IMR-90 (cell line): ENCODE measurements around the gene DGAT2. TPM values are rescaled to one million over a fixed set of nuclear protein-coding genes. Genes with fewer than 3 reads are reported as not detected.

Experiments used
- ATAC-seq: fragments of 200-7000 bp; cut with Tn5 transposase; 2 replicates; pipeline ENCODE4 v1.9.1; 2020; ENCODE audit warnings: low read depth, mild to moderate bottlenecking, moderate library complexity
- BruUV-seq: library from RNA; stranded (reverse); fragments of 400-500 nt; replicated peaks from 2 replicates; lab custom pipeline; 2021; lab: Mats Ljungman, UMichigan
- CTCF ChIA-PET: fragments of 300-600 bp; formaldehyde crosslinking; extraction: SDS; loops from one replicate; lab custom pipeline; 2021; ENCODE audit warnings: antibody characterized with exemption; lab: Yijun Ruan, JAX
- POLR2A ChIA-PET: fragments of 300-600 bp; sonication (Branson Sonifier 250); formaldehyde crosslinking; loops from one replicate; lab custom pipeline; 2022; ENCODE audit warnings: antibody characterized with exemption; ENCODE audit not compliant: unreplicated experiment; lab: Charles Lee
- DNase-seq: peaks from one replicate; pipeline ENCODE4 v3.0.0; 2013
- H2AFZ ChIP-seq: replicated peaks from 2 replicates; pipeline ENCODE3; 2013; ENCODE audit warnings: low read length, mild to moderate bottlenecking; ENCODE audit not compliant: poor library complexity
- H2AK5ac ChIP-seq: 2 replicates; pipeline ENCODE4 v1.6.1; 2013; ENCODE audit warnings: low read depth, low read length, inconsistent platforms
- H2AK9ac ChIP-seq: replicated peaks from 2 replicates; pipeline ENCODE3; 2013; ENCODE audit warnings: mild to moderate bottlenecking, low read depth, low read length, moderate library complexity; ENCODE audit not compliant: poor library complexity
- H2BK120ac ChIP-seq: 2 replicates; pipeline ENCODE4 v1.6.1; 2013; ENCODE audit warnings: low read depth, low read length, inconsistent platforms
- H2BK15ac ChIP-seq: 3 replicates; pipeline ENCODE4 v1.6.1; 2013; ENCODE audit warnings: low read depth, low read length, inconsistent platforms
- H2BK20ac ChIP-seq: 2 replicates; pipeline ENCODE4 v1.6.1; 2013; ENCODE audit warnings: low read depth, mild to moderate bottlenecking, inconsistent platforms, low read length, moderate library complexity
- H2BK5ac ChIP-seq: 2 replicates; pipeline ENCODE4 v1.6.1; 2013; ENCODE audit warnings: mild to moderate bottlenecking, low read depth, low read length, inconsistent platforms; ENCODE audit not compliant: poor library complexity, severe bottlenecking
- H3K14ac ChIP-seq: replicated peaks from 2 replicates; pipeline ENCODE4 v1.6.1; 2013; ENCODE audit warnings: low read depth, low read length, inconsistent platforms
- H3K18ac ChIP-seq: 2 replicates; pipeline ENCODE4 v1.6.1; 2013; ENCODE audit warnings: low read depth, low read length, control low read depth
- H3K23ac ChIP-seq: 2 replicates; pipeline ENCODE4 v1.6.1; 2013; ENCODE audit warnings: low read depth, low read length, inconsistent platforms
- H3K27ac ChIP-seq: 2 replicates; pipeline ENCODE4 v1.5.1; 2013; ENCODE audit warnings: mild to moderate bottlenecking, control low read depth, low read length; ENCODE audit not compliant: insufficient read depth
- H3K27me3 ChIP-seq: 2 replicates; pipeline ENCODE4 v1.6.1; 2013; ENCODE audit warnings: low read length; ENCODE audit not compliant: control insufficient read depth, insufficient read depth
- H3K36me3 ChIP-seq: 2 replicates; pipeline ENCODE4 v1.6.1; 2013; ENCODE audit warnings: low read length, mixed read lengths; ENCODE audit not compliant: control insufficient read depth, insufficient read depth
- H3K4ac ChIP-seq: 2 replicates; pipeline ENCODE4 v1.6.1; 2013; ENCODE audit warnings: low read depth, low read length, inconsistent platforms
- H3K4me1 ChIP-seq: 2 replicates; pipeline ENCODE4 v1.6.1; 2013; ENCODE audit warnings: low read length, mixed read lengths; ENCODE audit not compliant: control insufficient read depth, insufficient read depth
- H3K4me2 ChIP-seq: 2 replicates; pipeline ENCODE4 v1.6.1; 2013; ENCODE audit warnings: low read depth, mild to moderate bottlenecking, control low read depth, low read length, moderate library complexity
- H3K4me3 ChIP-seq: 2 replicates; pipeline ENCODE4 v1.5.1; 2013; ENCODE audit warnings: low read depth, mild to moderate bottlenecking, control low read depth, low read length, moderate library complexity; ENCODE audit not compliant: insufficient read depth
- H3K56ac ChIP-seq: 2 replicates; pipeline ENCODE4 v1.6.1; 2013; ENCODE audit warnings: low read length, inconsistent platforms; ENCODE audit not compliant: insufficient read depth; ENCODE audit errors: extremely low read depth
- H3K79me1 ChIP-seq, 2 experiments: 2 replicates each; pipeline ENCODE4 v1.6.1; 2013; ENCODE audit warnings: low read length in 2 of 2, inconsistent platforms in 1 of 2, low read depth in 1 of 2
- H3K9ac ChIP-seq: 2 replicates; pipeline ENCODE4 v1.6.1; 2013; ENCODE audit warnings: low read depth, low read length, control low read depth
- H3K9me1 ChIP-seq: 2 replicates; pipeline ENCODE4 v1.6.1; 2013; ENCODE audit warnings: low read length, inconsistent platforms; ENCODE audit not compliant: insufficient read depth
- H3K9me3 ChIP-seq: 2 replicates; pipeline ENCODE4 v1.6.1; 2013; ENCODE audit warnings: low read length; ENCODE audit not compliant: control insufficient read depth, insufficient read depth
- H4K20me1 ChIP-seq: 2 replicates; pipeline ENCODE4 v1.6.1; 2013; ENCODE audit warnings: low read length, inconsistent platforms; ENCODE audit not compliant: insufficient read depth
- H4K5ac ChIP-seq: 2 replicates; pipeline ENCODE4 v1.6.1; 2013; ENCODE audit warnings: mild to moderate bottlenecking, low read depth, low read length, control low read depth
- H4K8ac ChIP-seq, 2 experiments: 2 replicates each; pipeline ENCODE4 v1.6.1; 2013; ENCODE audit warnings: low read depth in 2 of 2, low read length in 2 of 2, control low read depth in 1 of 2, inconsistent platforms in 1 of 2
- H4K91ac ChIP-seq: 2 replicates; pipeline ENCODE4 v1.6.1; 2013; ENCODE audit warnings: low read depth, low read length, inconsistent platforms; ENCODE audit not compliant: insufficient read depth
- CEBPB ChIP-seq: IDR thresholded peaks from 2 replicates; pipeline ENCODE4 v1.6.1; 2012; ENCODE audit warnings: low read depth, low read length, improper control_type of control experiment
- FOS ChIP-seq: fragments of 150-350 bp; IDR thresholded peaks from 2 replicates; pipeline ENCODE4 v1.6.1; 2016; ENCODE audit warnings: low read depth, low read length
- WGBS, 2 experiments: methylation state at CpG; one replicate each; pipeline versions ENCODE4 v1.1.5 to v1.1.7; 2013; ENCODE audit warnings: missing lambda C conversion rate in 2 of 2; ENCODE audit not compliant: insufficient read length in 1 of 2; ENCODE audit errors: extremely low coverage in 2 of 2; 5-methylcytosine and 5-hydroxymethylcytosine counted together
- dilution Hi-C: fragments of 300-500 bp; cut with HindIII; formaldehyde crosslinking; loops from one replicate; pipeline ENCODE4 v1.14.3; 2018; ENCODE audit warnings: low sequenced_read_pairs; ENCODE audit not compliant: unreplicated experiment
- in situ Hi-C: fragments of 300-500 bp; cut with MboI; formaldehyde crosslinking; loops from 3 replicates; pipeline ENCODE4 v1.14.3; 2019; ENCODE audit warnings: low sequenced_read_pairs, inconsistent platforms, mixed read lengths
- intact Hi-C: fragments of 100-400 bp; cut with micrococcal nuclease; formaldehyde crosslinking; loops from 2 replicates; pipeline ENCODE4 v1.10.0; 2022
- polyA plus RNA-seq, 3 experiments: library from polyadenylated mRNA; depleted of rRNA; stranded (reverse); fragments of >200 nt; gene quantifications; 2 replicates each; pipeline ENCODE4 v1.2.3, GENCODE V29; 2012; ENCODE audit warnings: low replicate concordance in 1 of 3
- total RNA-seq: library from RNA; depleted of rRNA; stranded (reverse); fragments of >200 nt; gene quantifications from 2 replicates; pipeline ENCODE4 v1.2.3, GENCODE V29; 2012

The DGAT2 gene
- total and polyA plus RNA-seq, 2 of the 4 experiments (the other 2 are of a cell fraction), result 2.3 to 2.4 TPM

DNA sequence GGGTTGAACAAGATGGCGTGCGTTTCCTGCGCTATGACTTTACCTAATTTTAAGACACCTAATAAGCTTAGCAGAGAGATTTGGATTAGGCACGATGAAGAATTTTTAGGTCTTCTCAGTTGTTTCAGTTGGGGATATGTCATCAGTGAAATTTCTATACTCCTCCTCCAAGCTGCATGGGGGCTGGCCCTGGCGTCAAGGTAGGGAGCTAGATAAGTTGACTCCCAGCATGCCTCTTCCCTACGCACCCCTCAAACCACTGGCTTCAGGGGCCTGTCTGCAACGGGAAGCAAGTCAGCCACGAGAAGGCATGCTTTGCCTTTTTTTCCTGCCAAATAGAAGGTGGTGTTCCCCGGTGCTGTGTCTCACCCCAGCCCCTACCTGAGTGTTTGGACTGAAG, 13.3 kb downstream of the DGAT2 start:
- Histone ChIP-seq H3K9ac (no peak overlapping the region), H3K9me1 (no peaks in the 10 kb centered on the region), H2BK120ac (no peak overlapping the region), H3K4me3 (no peak overlapping the region), H4K91ac (no peak overlapping the region), H3K4ac (no peak overlapping the region), H4K20me1 (no peaks in the 10 kb centered on the region), H3K36me3 (no peaks in the 10 kb centered on the region), H3K27ac (no peak overlapping the region), H3K18ac (no peak overlapping the region), H3K23ac (no peak overlapping the region), H3K56ac (no peak overlapping the region), H2BK5ac (no peak overlapping the region), H3K27me3 (peaks cover 16% of the 10 kb centered on the region; the same call in 1 of the 2 replicates), H3K14ac (no peak overlapping the region), H3K4me1 (no peaks in the 10 kb centered on the region), H2AFZ (no peak overlapping the region), H2BK20ac (no peak overlapping the region), H2BK15ac (no peak overlapping the region), H4K8ac (no peak overlapping the region), H2AK5ac (no peak overlapping the region), H2AK9ac (no peak overlapping the region), H3K79me1 (no peaks in the 10 kb centered on the region), H3K4me2 (no peak overlapping the region), H3K9me3 (no peaks in the 10 kb centered on the region), H4K5ac (no peak overlapping the region)
- WGBS, 2 experiments, result no CpG with 5 or more reads among the region's 9 CpGs
- no TSS peak for BruUV-seq
- DNase-seq (no peak), ATAC-seq (no peak)
- ChIA-PET POLR2A (no interaction called here), CTCF (no interaction called here)
- dilution Hi-C loops (no loop called here), intact Hi-C loops (no loop called here), in situ Hi-C loops (no loop called here)
- TF ChIP-seq FOS (no peak), CEBPB (no peak)
